MM.1S (cell line): ENCODE results near the gene ZBTB11.

ENCODE experiments used
- DNase-seq: peaks from one replicate; pipeline ENCODE4 v3.0.0-alpha.2; 2015
- H2AFZ ChIP-seq: fragments of 300-600 bp; sonication (generic); 2 replicates; pipeline ENCODE4 v1.6.0; 2016; ENCODE audit warnings: antibody characterized with exemption, low read length
- H3F3A ChIP-seq: fragments of 300-600 bp; sonication (generic); 2 replicates; pipeline ENCODE4 v1.6.1; 2016; ENCODE audit warnings: mild to moderate bottlenecking, antibody characterized with exemption, low read length, moderate library complexity, mixed read lengths; ENCODE audit not compliant: insufficient read depth
- H3K27ac ChIP-seq: fragments of 300-600 bp; sonication (generic); 2 replicates; pipeline ENCODE4 v1.5.1; 2016; ENCODE audit warnings: mild to moderate bottlenecking, low read length
- H3K27me3 ChIP-seq: fragments of 300-600 bp; sonication (generic); replicated peaks from 2 replicates; pipeline ENCODE4 v1.6.0; 2016; ENCODE audit warnings: low read length; ENCODE audit not compliant: insufficient read depth
- H3K36me3 ChIP-seq: fragments of 300-600 bp; sonication (generic); replicated peaks from 2 replicates; pipeline ENCODE4 v1.6.1; 2016; ENCODE audit warnings: mild to moderate bottlenecking, low read length, mixed read lengths; ENCODE audit not compliant: insufficient read depth
- H3K4me1 ChIP-seq: fragments of 300-600 bp; sonication (generic); 2 replicates; pipeline ENCODE4 v1.6.1; 2016; ENCODE audit warnings: low read length, mixed read lengths
- H3K4me2 ChIP-seq: fragments of 300-600 bp; sonication (generic); 2 replicates; pipeline ENCODE4 v1.6.0; 2016; ENCODE audit warnings: low read depth, low read length
- H3K4me3 ChIP-seq: fragments of 300-600 bp; sonication (generic); 2 replicates; pipeline ENCODE4 v1.5.1; 2016; ENCODE audit warnings: low read length, mixed read lengths
- H3K79me2 ChIP-seq: fragments of 300-600 bp; sonication (generic); 2 replicates; pipeline ENCODE4 v1.6.1; 2016; ENCODE audit warnings: mixed run types, low read length, mixed read lengths
- H3K9ac ChIP-seq: fragments of 300-600 bp; sonication (generic); 2 replicates; pipeline ENCODE4 v1.6.1; 2016; ENCODE audit warnings: low read length, mixed read lengths
- H3K9me2 ChIP-seq: fragments of 300-600 bp; sonication (generic); replicated peaks from 2 replicates; pipeline ENCODE4 v1.6.1; 2016; ENCODE audit warnings: mild to moderate bottlenecking, low read length, mixed read lengths; ENCODE audit not compliant: insufficient read depth
- H3K9me3 ChIP-seq: fragments of 300-600 bp; sonication (generic); replicated peaks from 2 replicates; pipeline ENCODE4 v1.6.1; 2016; ENCODE audit warnings: mild to moderate bottlenecking, low read length, mixed read lengths; ENCODE audit not compliant: insufficient read depth
- H4K20me1 ChIP-seq: fragments of 300-600 bp; sonication (generic); 2 replicates; pipeline ENCODE4 v1.6.1; 2016; ENCODE audit warnings: mild to moderate bottlenecking, low read length, moderate library complexity, mixed read lengths; ENCODE audit not compliant: insufficient read depth
- EZH2 ChIP-seq: fragments of 300-600 bp; sonication (generic); optimal IDR thresholded peaks from 2 replicates; pipeline ENCODE3; 2017; ENCODE audit warnings: low read depth, mild to moderate bottlenecking, antibody characterized with exemption, low read length, mixed read lengths
- EZH2phosphoT487 ChIP-seq: fragments of 300-600 bp; sonication (generic); IDR thresholded peaks from 2 replicates; pipeline ENCODE4 v1.6.1; 2018; ENCODE audit warnings: antibody characterized with exemption, low read length
- TF ChIP-seq, protein P1 (sequence below): fragments of 300-600 bp; sonication (generic); IDR thresholded peaks from 2 replicates; pipeline ENCODE4 v1.5.1; 2016; ENCODE audit warnings: antibody characterized with exemption, low read length, mixed read lengths

ZBTB11 gene

DNA sequence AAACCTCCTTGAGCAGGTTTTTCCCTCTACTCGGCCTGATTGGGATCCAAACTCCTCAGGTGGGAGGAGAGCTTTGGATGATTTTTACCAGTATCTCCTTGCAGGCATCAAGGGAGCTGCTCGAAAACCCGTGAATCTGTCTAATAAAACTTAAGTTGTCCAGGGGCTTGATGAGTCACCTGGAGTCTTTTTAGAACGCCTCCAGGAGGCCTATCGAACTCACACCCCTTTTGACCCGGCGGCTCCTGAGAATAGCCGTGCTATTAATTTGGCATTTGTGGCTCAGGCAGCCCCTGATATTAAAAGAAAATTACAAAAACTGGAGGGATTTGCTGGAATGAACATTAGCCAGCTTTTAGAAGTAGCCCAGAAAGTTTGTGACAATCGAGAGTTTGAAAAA lies 41.6 kb downstream of the ZBTB11 start:
- H3K36me3 ChIP-seq = no peaks in the 10 kb centered on the region
- no peak overlapping the region for H3K4me3 ChIP-seq
- H2AFZ ChIP-seq = no peak overlapping the region
- TF ChIP-seq EZH2phosphoT487 = no peak
- no peak for TF ChIP-seq EZH2
- TF ChIP-seq, protein P1, sequence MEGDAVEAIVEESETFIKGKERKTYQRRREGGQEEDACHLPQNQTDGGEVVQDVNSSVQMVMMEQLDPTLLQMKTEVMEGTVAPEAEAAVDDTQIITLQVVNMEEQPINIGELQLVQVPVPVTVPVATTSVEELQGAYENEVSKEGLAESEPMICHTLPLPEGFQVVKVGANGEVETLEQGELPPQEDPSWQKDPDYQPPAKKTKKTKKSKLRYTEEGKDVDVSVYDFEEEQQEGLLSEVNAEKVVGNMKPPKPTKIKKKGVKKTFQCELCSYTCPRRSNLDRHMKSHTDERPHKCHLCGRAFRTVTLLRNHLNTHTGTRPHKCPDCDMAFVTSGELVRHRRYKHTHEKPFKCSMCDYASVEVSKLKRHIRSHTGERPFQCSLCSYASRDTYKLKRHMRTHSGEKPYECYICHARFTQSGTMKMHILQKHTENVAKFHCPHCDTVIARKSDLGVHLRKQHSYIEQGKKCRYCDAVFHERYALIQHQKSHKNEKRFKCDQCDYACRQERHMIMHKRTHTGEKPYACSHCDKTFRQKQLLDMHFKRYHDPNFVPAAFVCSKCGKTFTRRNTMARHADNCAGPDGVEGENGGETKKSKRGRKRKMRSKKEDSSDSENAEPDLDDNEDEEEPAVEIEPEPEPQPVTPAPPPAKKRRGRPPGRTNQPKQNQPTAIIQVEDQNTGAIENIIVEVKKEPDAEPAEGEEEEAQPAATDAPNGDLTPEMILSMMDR = no peak
- no peak overlapping the region for H3K4me2 ChIP-seq
- H3K9me3 ChIP-seq = no peaks in the 10 kb centered on the region
- no peaks in the 10 kb centered on the region for H3K27me3 ChIP-seq
- H3K9ac ChIP-seq = no peak overlapping the region
- H3K27ac ChIP-seq = no peak overlapping the region
- no peaks in the 10 kb centered on the region for H3K9me2 ChIP-seq
- H4K20me1 ChIP-seq = no peaks in the 10 kb centered on the region
- no peaks in the 10 kb centered on the region for H3F3A ChIP-seq
- H3K4me1 ChIP-seq = no peaks in the 10 kb centered on the region
- DNase-seq = no peak
- H3K79me2 ChIP-seq = no peaks in the 10 kb centered on the region

DNA sequence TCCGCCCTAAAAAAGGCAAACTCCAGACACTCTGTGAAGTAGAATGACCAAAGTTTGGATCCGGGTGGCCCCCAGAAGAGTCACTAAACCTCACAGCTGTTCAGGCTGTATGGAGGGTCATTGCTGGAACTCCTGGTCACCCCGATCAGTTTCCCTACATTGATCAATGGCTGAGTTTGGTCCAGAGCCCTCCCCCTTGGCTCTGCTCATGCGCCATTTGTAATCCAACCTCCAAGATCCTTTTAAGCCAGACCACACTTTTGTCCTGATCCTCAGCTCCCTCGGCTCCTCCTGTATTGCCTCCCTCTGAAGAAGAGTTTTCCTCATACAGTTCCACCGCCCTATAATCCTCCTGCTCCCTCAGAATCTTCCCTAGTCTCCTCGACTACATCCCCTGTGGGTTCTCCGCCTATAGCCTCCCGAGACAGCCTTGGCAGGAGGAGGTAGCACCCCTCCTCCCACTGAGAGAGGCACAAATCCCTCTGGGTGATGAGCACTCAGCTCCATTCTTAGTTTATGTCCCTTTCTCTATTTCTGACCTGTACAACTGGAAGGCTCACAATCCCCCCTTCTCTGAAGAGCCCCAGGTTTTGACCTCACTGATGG lies 42.2 kb downstream of the ZBTB11 start:
- Histone ChIP-seq H3K36me3 (no peaks in the 10 kb centered on the region), H4K20me1 (no peaks in the 10 kb centered on the region), H3K9me2 (no peaks in the 10 kb centered on the region), H3K9me3 (no peaks in the 10 kb centered on the region), H3K4me3 (no peak overlapping the region), H3K27ac (no peak overlapping the region), H3K27me3 (no peaks in the 10 kb centered on the region), H3F3A (no peaks in the 10 kb centered on the region), H3K9ac (no peak overlapping the region), H3K4me1 (no peaks in the 10 kb centered on the region), H3K4me2 (no peak overlapping the region), H3K79me2 (no peaks in the 10 kb centered on the region), H2AFZ (no peak overlapping the region)
- TF ChIP-seq, protein P1 = no peak
- TF ChIP-seq EZH2phosphoT487 (no peak), EZH2 (no peak)
- DNase-seq = no peak

DNA sequence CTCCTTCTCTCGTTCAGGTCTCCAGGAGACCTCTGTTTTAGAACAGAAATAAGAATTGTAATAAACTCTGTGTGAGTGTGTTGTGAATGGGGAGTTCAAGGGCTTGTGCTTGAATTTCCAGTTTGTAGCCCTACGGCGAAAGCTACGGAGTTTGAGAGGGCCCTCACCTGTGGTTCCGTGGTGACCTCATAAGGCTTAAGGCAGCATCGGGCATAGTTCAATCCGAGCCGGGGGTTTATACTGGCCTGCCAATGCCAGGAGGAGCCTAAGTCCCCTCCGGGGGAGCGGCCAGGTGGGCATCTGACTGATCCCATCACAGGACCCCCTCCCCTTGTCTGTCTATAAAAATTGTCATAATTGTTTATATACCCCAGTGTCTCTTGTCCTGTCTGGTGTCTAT lies 43.7 kb downstream of the ZBTB11 start:
- Histone ChIP-seq H3K36me3 (no peaks in the 10 kb centered on the region), H3K4me3 (no peak overlapping the region), H3K27ac (no peak overlapping the region), H3F3A (no peaks in the 10 kb centered on the region), H3K27me3 (no peaks in the 10 kb centered on the region), H3K9me2 (no peaks in the 10 kb centered on the region), H3K9ac (no peak overlapping the region), H3K4me1 (no peaks in the 10 kb centered on the region), H3K9me3 (no peaks in the 10 kb centered on the region), H2AFZ (no peak overlapping the region), H3K4me2 (no peak overlapping the region), H4K20me1 (no peaks in the 10 kb centered on the region), H3K79me2 (no peaks in the 10 kb centered on the region)
- DNase-seq = no peak
- TF ChIP-seq EZH2phosphoT487 (no peak), EZH2 (no peak)
- TF ChIP-seq, protein P1 = no peak
